Measurements from ENCODE around the gene DPP10.

DPP10 gene

DNA sequence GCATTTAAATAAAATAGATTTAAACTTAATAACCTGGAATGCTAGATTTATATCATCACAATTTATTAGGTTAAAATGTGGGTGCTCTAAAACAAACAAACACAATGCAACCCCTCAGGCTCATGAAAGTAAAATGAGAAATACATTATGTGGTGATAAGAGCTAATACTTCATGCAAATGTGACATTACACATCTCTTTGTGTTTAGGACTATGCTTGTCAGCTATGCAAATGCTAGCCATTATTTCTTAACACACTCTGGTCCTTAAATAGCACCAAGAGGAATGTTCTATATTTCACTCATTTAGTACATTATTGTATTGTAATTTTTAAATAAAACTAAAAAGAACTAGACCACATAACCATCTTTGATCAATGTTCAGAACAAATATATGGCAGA is 627.6 kb downstream of the DPP10 start:
- H3K9ac ChIP-seq (ENCODE audit: low read depth, low read length, poor library complexity, severe bottlenecking), result no peak overlapping the region
- no peak overlapping the region for H2AFZ ChIP-seq (ENCODE audit: low read length)
- no peaks in the 10 kb centered on the region for H3K4me1 ChIP-seq (ENCODE audit: insufficient read depth, low read length, poor library complexity, severe bottlenecking)
- no peaks in the 10 kb centered on the region for H3K9me3 ChIP-seq (ENCODE audit: insufficient read depth, low read depth, low read length)
- H3K4me2 ChIP-seq (ENCODE audit: low read depth, low read length, poor library complexity, severe bottlenecking), result no peak overlapping the region
- H3K79me2 ChIP-seq (ENCODE audit: insufficient read depth, low read length), result no peaks in the 10 kb centered on the region
- H3K27me3 ChIP-seq (ENCODE audit: insufficient read depth, low read length, poor library complexity, severe bottlenecking), result no peaks in the 10 kb centered on the region
- no peaks in the 10 kb centered on the region for H3K9me2 ChIP-seq (replicated peaks; ENCODE audit: low read depth, low read length)
- H3K4me3 ChIP-seq (ENCODE audit: low read length, poor library complexity, severe bottlenecking), result no peak overlapping the region
- TF ChIP-seq, protein P1, sequence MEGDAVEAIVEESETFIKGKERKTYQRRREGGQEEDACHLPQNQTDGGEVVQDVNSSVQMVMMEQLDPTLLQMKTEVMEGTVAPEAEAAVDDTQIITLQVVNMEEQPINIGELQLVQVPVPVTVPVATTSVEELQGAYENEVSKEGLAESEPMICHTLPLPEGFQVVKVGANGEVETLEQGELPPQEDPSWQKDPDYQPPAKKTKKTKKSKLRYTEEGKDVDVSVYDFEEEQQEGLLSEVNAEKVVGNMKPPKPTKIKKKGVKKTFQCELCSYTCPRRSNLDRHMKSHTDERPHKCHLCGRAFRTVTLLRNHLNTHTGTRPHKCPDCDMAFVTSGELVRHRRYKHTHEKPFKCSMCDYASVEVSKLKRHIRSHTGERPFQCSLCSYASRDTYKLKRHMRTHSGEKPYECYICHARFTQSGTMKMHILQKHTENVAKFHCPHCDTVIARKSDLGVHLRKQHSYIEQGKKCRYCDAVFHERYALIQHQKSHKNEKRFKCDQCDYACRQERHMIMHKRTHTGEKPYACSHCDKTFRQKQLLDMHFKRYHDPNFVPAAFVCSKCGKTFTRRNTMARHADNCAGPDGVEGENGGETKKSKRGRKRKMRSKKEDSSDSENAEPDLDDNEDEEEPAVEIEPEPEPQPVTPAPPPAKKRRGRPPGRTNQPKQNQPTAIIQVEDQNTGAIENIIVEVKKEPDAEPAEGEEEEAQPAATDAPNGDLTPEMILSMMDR (conservative IDR thresholded peaks at IDR 0.05; ENCODE audit: low read length), result no peak
- TF ChIP-seq EZH2phosphoT487 (IDR thresholded peaks at IDR 0.05; ENCODE audit: borderline replicate concordance), result no peak
- H3F3A ChIP-seq (ENCODE audit: low read depth), result no peaks in the 10 kb centered on the region
- no peaks in the 10 kb centered on the region for H4K20me1 ChIP-seq (ENCODE audit: insufficient read depth, low read length, poor library complexity, severe bottlenecking)
- H3K36me3 ChIP-seq (ENCODE audit: insufficient read depth, low read length), result no peaks in the 10 kb centered on the region

DNA sequence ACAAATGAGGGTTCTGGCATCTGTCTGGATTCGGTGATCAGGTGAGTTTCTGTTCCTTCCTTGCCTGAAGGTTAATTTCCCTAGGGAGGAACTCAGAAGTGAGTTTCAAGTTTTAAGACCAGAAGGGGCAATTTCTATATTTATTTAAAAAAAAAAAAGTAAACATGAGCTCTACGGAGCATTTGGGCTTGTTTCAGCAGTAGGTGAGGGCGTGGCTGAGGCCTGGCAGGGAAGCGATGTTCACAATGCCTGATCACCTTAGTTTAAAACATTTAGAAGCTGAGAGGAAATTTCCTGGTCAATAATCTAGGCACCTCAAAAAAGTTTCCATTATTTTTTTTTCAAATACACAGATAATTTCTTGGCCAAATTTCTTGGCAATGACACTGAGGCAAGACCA is 629.1 kb downstream of the DPP10 start:
- Histone ChIP-seq H3K4me2 (ENCODE audit: low read depth, low read length, poor library complexity, severe bottlenecking) (no peak overlapping the region), H3K9me2 (replicated peaks; ENCODE audit: low read depth, low read length) (no peaks in the 10 kb centered on the region), H2AFZ (ENCODE audit: low read length) (no peak overlapping the region), H3K36me3 (ENCODE audit: insufficient read depth, low read length) (no peaks in the 10 kb centered on the region), H3F3A (ENCODE audit: low read depth) (no peaks in the 10 kb centered on the region), H3K4me3 (ENCODE audit: low read length, poor library complexity, severe bottlenecking) (no peak overlapping the region), H3K9me3 (ENCODE audit: insufficient read depth, low read depth, low read length) (no peaks in the 10 kb centered on the region), H3K4me1 (ENCODE audit: insufficient read depth, low read length, poor library complexity, severe bottlenecking) (no peaks in the 10 kb centered on the region), H3K79me2 (ENCODE audit: insufficient read depth, low read length) (no peaks in the 10 kb centered on the region), H3K9ac (ENCODE audit: low read depth, low read length, poor library complexity, severe bottlenecking) (no peak overlapping the region), H3K27me3 (ENCODE audit: insufficient read depth, low read length, poor library complexity, severe bottlenecking) (no peaks in the 10 kb centered on the region), H4K20me1 (ENCODE audit: insufficient read depth, low read length, poor library complexity, severe bottlenecking) (no peaks in the 10 kb centered on the region)
- TF ChIP-seq, protein P1 (conservative IDR thresholded peaks at IDR 0.05; ENCODE audit: low read length), result no peak
- no peak for TF ChIP-seq EZH2phosphoT487 (IDR thresholded peaks at IDR 0.05; ENCODE audit: borderline replicate concordance)

DNA sequence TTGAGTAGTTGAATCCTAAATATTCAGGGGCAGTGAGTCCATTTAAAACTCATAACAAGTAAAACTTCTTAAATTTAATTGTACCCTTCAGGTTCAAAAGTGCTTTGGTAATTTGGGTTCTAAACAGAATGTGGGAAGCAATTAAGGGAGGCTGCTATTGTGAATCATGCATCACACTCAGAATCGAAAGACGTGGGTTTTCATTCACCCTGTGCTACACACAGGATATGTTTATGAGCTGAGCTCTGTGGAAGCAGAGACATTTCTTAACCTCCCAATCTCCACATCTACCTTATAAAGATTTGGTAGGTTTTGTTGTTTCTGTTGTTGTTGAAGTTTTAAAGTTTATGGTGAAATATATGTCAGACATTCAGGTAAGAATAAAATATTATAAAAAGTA is 633.4 kb downstream of the DPP10 start:
- H3K9me2 ChIP-seq (replicated peaks; ENCODE audit: low read depth, low read length), result no peaks in the 10 kb centered on the region
- no peaks in the 10 kb centered on the region for H3K36me3 ChIP-seq (ENCODE audit: insufficient read depth, low read length)
- no peaks in the 10 kb centered on the region for H3K27me3 ChIP-seq (ENCODE audit: insufficient read depth, low read length, poor library complexity, severe bottlenecking)
- no peak overlapping the region for H3K9ac ChIP-seq (ENCODE audit: low read depth, low read length, poor library complexity, severe bottlenecking)
- TF ChIP-seq, protein P1 (conservative IDR thresholded peaks at IDR 0.05; ENCODE audit: low read length), result no peak
- TF ChIP-seq EZH2phosphoT487 (IDR thresholded peaks at IDR 0.05; ENCODE audit: borderline replicate concordance), result no peak
- H3K4me3 ChIP-seq (ENCODE audit: low read length, poor library complexity, severe bottlenecking), result no peak overlapping the region
- no peaks in the 10 kb centered on the region for H4K20me1 ChIP-seq (ENCODE audit: insufficient read depth, low read length, poor library complexity, severe bottlenecking)
- no peaks in the 10 kb centered on the region for H3F3A ChIP-seq (ENCODE audit: low read depth)
- H3K79me2 ChIP-seq (ENCODE audit: insufficient read depth, low read length), result no peaks in the 10 kb centered on the region
- H3K4me1 ChIP-seq (ENCODE audit: insufficient read depth, low read length, poor library complexity, severe bottlenecking), result no peaks in the 10 kb centered on the region
- no peak overlapping the region for H3K4me2 ChIP-seq (ENCODE audit: low read depth, low read length, poor library complexity, severe bottlenecking)
- no peaks in the 10 kb centered on the region for H3K9me3 ChIP-seq (ENCODE audit: insufficient read depth, low read depth, low read length)
- H2AFZ ChIP-seq (ENCODE audit: low read length), result no peak overlapping the region
